ENCODE measurements around the gene CRYBG2. TPM values are rescaled to one million over a fixed set of nuclear protein-coding genes. Genes with fewer than 3 reads are reported as not detected.

Gene CRYBG2
- polyA plus RNA-seq, 6 donors from 2014 or later = 0.06 to 1.8 (median 0.70) TPM

- Mint-ChIP-seq H3K4me1 (peaks cover 81 to 97% (median 91%) of the 10 kb centered on the region in 3 donors), H3K36me3 (no peaks in the 10 kb centered on the region), H3K4me3 (peak overlapping the region; percentile 53 to 91 (median 86)), H3K9me3 (no peaks in the 10 kb centered on the region), H3K27me3 (no peaks in the 10 kb centered on the region), H3K27ac (peak overlapping the region; percentile 93 to 100 (median 98))
- DNase-seq = peak; percentile 93
- peak; percentile 68 to 73 for ATAC-seq (ENCODE audit: low read depth in 2 of 2)
These were observed 64.5 kb downstream of the CRYBG2 start for GRCh38 chr1:26289158-26290059.

GRCh38 chr1:26288311-26288941 is 65.5 kb downstream of the CRYBG2 start:
- Mint-ChIP-seq H3K4me3 (peak overlapping the region; percentile 72 to 91 (median 83)), H3K36me3 (no peaks in the 10 kb centered on the region), H3K9me3 (no peaks in the 10 kb centered on the region), H3K27me3 (no peaks in the 10 kb centered on the region), H3K4me1 (peaks cover 82 to 99% (median 92%) of the 10 kb centered on the region in 3 donors), H3K27ac (peak overlapping the region; percentile 93 to 100 (median 98))
- DNase-seq = no peak
- peak; percentile 2 to 7 for ATAC-seq (ENCODE audit: low read depth in 2 of 2)

GRCh38 chr1:26287811-26288210 is 66.1 kb downstream of the CRYBG2 start:
- H3K27me3 Mint-ChIP-seq = no peaks in the 10 kb centered on the region
- ATAC-seq (ENCODE audit: low read depth in 2 of 2) = no peak
- peak overlapping the region; percentile 72 to 91 (median 88) for H3K4me3 Mint-ChIP-seq
- peak overlapping the region; percentile 93 to 100 (median 98) for H3K27ac Mint-ChIP-seq
- no peaks in the 10 kb centered on the region for H3K9me3 Mint-ChIP-seq
- peaks cover 84 to 99% (median 93%) of the 10 kb centered on the region in 3 donors for H3K4me1 Mint-ChIP-seq
- no peak for DNase-seq
- no peaks in the 10 kb centered on the region for H3K36me3 Mint-ChIP-seq

- H3K9me3 Mint-ChIP-seq = no peaks in the 10 kb centered on the region
- no peaks in the 10 kb centered on the region for H3K27me3 Mint-ChIP-seq
- DNase-seq (peak; percentile 90), ATAC-seq (ENCODE audit: low read depth in 2 of 2) (peak; percentile 33 to 39)
- H3K4me1 Mint-ChIP-seq = peaks cover 82 to 98% (median 91%) of the 10 kb centered on the region in 3 donors
- H3K36me3 Mint-ChIP-seq = no peaks in the 10 kb centered on the region
- H3K27ac Mint-ChIP-seq = peak overlapping the region; percentile 93 to 100 (median 98)
- peak overlapping the region; percentile 72 to 91 (median 88) for H3K4me3 Mint-ChIP-seq
These were observed 66.8 kb downstream of the CRYBG2 start for GRCh38 chr1:26287033-26287711.

- ATAC-seq (ENCODE audit: low read depth in 2 of 2) = no peak
- Mint-ChIP-seq H3K36me3 (peaks cover 0 to 4% of the 10 kb centered on the region in 2 donors), H3K27me3 (no peaks in the 10 kb centered on the region)
These were observed 67.9 kb downstream of the CRYBG2 start for GRCh38 chr1:26286064-26286416.

GRCh38 chr1:26285366-26286063 is 68.4 kb downstream of the CRYBG2 start:
- H3K27me3 Mint-ChIP-seq = no peaks in the 10 kb centered on the region
- H3K9me3 Mint-ChIP-seq = no peaks in the 10 kb centered on the region
- no peak for DNase-seq
- H3K27ac Mint-ChIP-seq = peak overlapping the region; percentile 85 to 98 (median 98)
- H3K4me1 Mint-ChIP-seq = peaks cover 79 to 95% (median 90%) of the 10 kb centered on the region in 3 donors
- no peak for ATAC-seq (ENCODE audit: low read depth in 2 of 2)
- H3K36me3 Mint-ChIP-seq = peaks cover 0 to 8% of the 10 kb centered on the region in 2 donors
- peak overlapping the region; percentile 42 to 91 (median 72) for H3K4me3 Mint-ChIP-seq

More at GRCh38 chr1:26286064-26286416, 67.9 kb downstream of the CRYBG2 start:
- H3K4me3 Mint-ChIP-seq = peak overlapping the region; percentile 28 to 91 (median 80)
- H3K4me1 Mint-ChIP-seq = peaks cover 79 to 96% (median 90%) of the 10 kb centered on the region in 3 donors
- DNase-seq = no peak
- no peaks in the 10 kb centered on the region for H3K9me3 Mint-ChIP-seq
- peak overlapping the region in 5 of 6 donors; percentile 64 to 98 (median 98) for H3K27ac Mint-ChIP-seq

- Mint-ChIP-seq H3K4me1 (peaks cover 75 to 91% (median 86%) of the 10 kb centered on the region in 3 donors), H3K9me3 (no peaks in the 10 kb centered on the region), H3K36me3 (peaks cover 0 to 8% of the 10 kb centered on the region in 2 donors), H3K27me3 (no peaks in the 10 kb centered on the region), H3K27ac (peak overlapping the region; percentile 85 to 98 (median 95)), H3K4me3 (peak overlapping the region; percentile 42 to 91 (median 72))
- ATAC-seq (ENCODE audit: low read depth in 2 of 2) (peak; percentile 15 to 23), DNase-seq (peak; percentile 73)
These were observed 69.2 kb downstream of the CRYBG2 start for GRCh38 chr1:26284597-26285347.

GRCh38 chr1:26283871-26284596 is 69.9 kb downstream of the CRYBG2 start:
- ATAC-seq (ENCODE audit: low read depth in 2 of 2) (no peak), DNase-seq (no peak)
- Mint-ChIP-seq H3K9me3 (no peaks in the 10 kb centered on the region), H3K27me3 (no peaks in the 10 kb centered on the region), H3K4me1 (peaks cover 72 to 88% (median 86%) of the 10 kb centered on the region in 3 donors), H3K36me3 (peaks cover 0 to 8% of the 10 kb centered on the region in 2 donors), H3K27ac (peak overlapping the region; percentile 85 to 98 (median 95)), H3K4me3 (peak overlapping the region in 7 of 8 donors; percentile 42 to 91 (median 72))

- Mint-ChIP-seq H3K4me3 (peak overlapping the region in 6 of 8 donors; percentile 17 to 77 (median 38)), H3K36me3 (peaks cover 0 to 8% of the 10 kb centered on the region in 2 donors), H3K27me3 (no peaks in the 10 kb centered on the region), H3K27ac (peak overlapping the region; percentile 77 to 98 (median 87)), H3K4me1 (peaks cover 72 to 87% (median 86%) of the 10 kb centered on the region in 3 donors), H3K9me3 (no peaks in the 10 kb centered on the region)
- DNase-seq (no peak), ATAC-seq (ENCODE audit: low read depth in 2 of 2) (no peak)
These were observed 70.6 kb downstream of the CRYBG2 start for GRCh38 chr1:26283279-26283853.

GRCh38 chr1:26282401-26282918 is 71.5 kb downstream of the CRYBG2 start:
- Mint-ChIP-seq H3K27ac (peak overlapping the region in 3 of 6 donors; percentile 93 to 98 (median 94)), H3K9me3 (no peaks in the 10 kb centered on the region), H3K4me3 (peak overlapping the region in 4 of 8 donors; percentile 34 to 90 (median 68)), H3K4me1 (peaks cover 63 to 81% (median 81%) of the 10 kb centered on the region in 3 donors), H3K36me3 (peaks cover 0 to 8% of the 10 kb centered on the region in 2 donors), H3K27me3 (no peaks in the 10 kb centered on the region)
- DNase-seq (no peak), ATAC-seq (ENCODE audit: low read depth in 2 of 2) (no peak)

- Mint-ChIP-seq H3K4me1 (peaks cover 60 to 78% (median 77%) of the 10 kb centered on the region in 3 donors), H3K9me3 (no peaks in the 10 kb centered on the region), H3K4me3 (peak overlapping the region; percentile 79 to 96 (median 90)), H3K27ac (peak overlapping the region in 4 of 6 donors; percentile 27 to 96 (median 90)), H3K36me3 (peaks cover 2 to 8% of the 10 kb centered on the region in 2 donors), H3K27me3 (no peaks in the 10 kb centered on the region)
- ATAC-seq (ENCODE audit: low read depth in 2 of 2) = no peak
- DNase-seq = no peak
These were observed 72.0 kb downstream of the CRYBG2 start for GRCh38 chr1:26281971-26282370.
